Astrocyte (in vitro differentiated cells and primary cell): ENCODE measurements around the gene SCAF8. TPM values are rescaled to one million over a fixed set of nuclear protein-coding genes. Genes with fewer than 3 reads are reported as not detected.
A peak's percentile ranks its signal among the peaks of the same experiment; 100 is the strongest.

Experiments used
- DNase-seq: peaks from one replicate; pipeline ENCODE4 v3.0.0-alpha.2; 2010; ENCODE audit warnings: low read depth
- FAIRE-seq: peaks from 2 replicates; lab custom pipeline; 2011; peaks lifted over from hg19 to GRCh38; lab: Jason Lieb, UNC
- H2AFZ ChIP-seq: 2 replicates; pipeline ENCODE4 v1.6.0; 2012; ENCODE audit warnings: low read depth, low read length, inconsistent platforms
- H3K27ac ChIP-seq: 2 replicates; pipeline ENCODE4 v1.5.1; 2011; ENCODE audit warnings: low read depth, low read length, inconsistent platforms
- H3K27me3 ChIP-seq: 2 replicates; pipeline ENCODE4 v1.6.0; 2011; ENCODE audit warnings: low read length, inconsistent platforms; ENCODE audit not compliant: insufficient read depth
- H3K36me3 ChIP-seq: 2 replicates; pipeline ENCODE4 v1.5.1; 2011; ENCODE audit warnings: low read length, inconsistent platforms; ENCODE audit not compliant: insufficient read depth
- H3K4me1 ChIP-seq: 2 replicates; pipeline ENCODE4 v1.5.1; 2011; ENCODE audit warnings: low read length, inconsistent platforms; ENCODE audit not compliant: insufficient read depth
- H3K4me2 ChIP-seq: 2 replicates; pipeline ENCODE4 v1.6.0; 2012; ENCODE audit warnings: low read length, inconsistent platforms
- H3K4me3 ChIP-seq: 2 replicates; pipeline ENCODE4 v1.5.1; 2011; ENCODE audit warnings: low read depth, mild to moderate bottlenecking, low read length, inconsistent platforms; ENCODE audit not compliant: insufficient read depth
- H3K79me2 ChIP-seq: 2 replicates; pipeline ENCODE4 v1.6.0; 2012; ENCODE audit warnings: mild to moderate bottlenecking, low read length, inconsistent platforms; ENCODE audit not compliant: insufficient read depth
- H3K9ac ChIP-seq: 2 replicates; pipeline ENCODE4 v1.6.0; 2012; ENCODE audit warnings: mild to moderate bottlenecking, low read length, inconsistent platforms
- H3K9me3 ChIP-seq: 2 replicates; pipeline ENCODE4 v1.5.1; 2012; ENCODE audit warnings: low read depth, mild to moderate bottlenecking, low read length, inconsistent platforms; ENCODE audit not compliant: insufficient read depth
- H4K20me1 ChIP-seq: 2 replicates; pipeline ENCODE4 v1.6.0; 2012; ENCODE audit warnings: low read length, inconsistent platforms; ENCODE audit not compliant: insufficient read depth
- H3K27ac Mint-ChIP-seq: one replicate; pipeline ENCODE4 v1.8.0; 2021; ENCODE audit warnings: mild to moderate bottlenecking, mixed read lengths; ENCODE audit not compliant: unreplicated experiment
- H3K27me3 Mint-ChIP-seq: one replicate; pipeline ENCODE4 v1.8.0; 2021; ENCODE audit warnings: low read depth, mixed read lengths; ENCODE audit not compliant: unreplicated experiment
- H3K36me3 Mint-ChIP-seq: one replicate; pipeline ENCODE4 v1.8.0; 2021; ENCODE audit warnings: low read depth, mixed read lengths; ENCODE audit not compliant: unreplicated experiment
- H3K4me1 Mint-ChIP-seq: one replicate; pipeline ENCODE4 v1.8.0; 2021; ENCODE audit warnings: low read depth, mixed read lengths; ENCODE audit not compliant: unreplicated experiment
- H3K4me3 Mint-ChIP-seq: one replicate; pipeline ENCODE4 v1.8.0; 2021; ENCODE audit warnings: mild to moderate bottlenecking, moderate library complexity, mixed read lengths; ENCODE audit not compliant: unreplicated experiment
- H3K9me3 Mint-ChIP-seq: one replicate; pipeline ENCODE4 v1.8.0; 2021; ENCODE audit warnings: mild to moderate bottlenecking, mixed read lengths; ENCODE audit not compliant: unreplicated experiment
- CTCF ChIP-seq: IDR thresholded peaks from 2 replicates; pipeline ENCODE4 v1.5.1; 2011; ENCODE audit warnings: low read depth, mild to moderate bottlenecking, inconsistent platforms, low read length, moderate library complexity; ENCODE audit not compliant: insufficient read depth
- EZH2 ChIP-seq: IDR thresholded peaks from 2 replicates; pipeline ENCODE4 v1.6.1; 2012; ENCODE audit warnings: mild to moderate bottlenecking, low read length, inconsistent platforms; ENCODE audit not compliant: insufficient read depth
- total RNA-seq: library from RNA; stranded (reverse); gene quantifications from 2 replicates; pipeline ENCODE4 v1.2.1, GENCODE V29; 2021

The SCAF8 gene
- total RNA-seq, 1 donor from 2014 or later, result 36.0 TPM

GRCh38 chr6:154726887-154727286, 6.3 kb upstream of the SCAF8 start:
- no peak overlapping the region for H3K4me2 ChIP-seq
- no peaks in the 10 kb centered on the region for H3K36me3 ChIP-seq
- H2AFZ ChIP-seq, result no peak overlapping the region
- H3K27ac Mint-ChIP-seq, result no peak overlapping the region
- H3K9ac ChIP-seq, result no peak overlapping the region
- no peaks in the 10 kb centered on the region for H4K20me1 ChIP-seq
- H3K4me3 Mint-ChIP-seq, result no peak overlapping the region
- H3K36me3 Mint-ChIP-seq, result no peaks in the 10 kb centered on the region
- peaks cover 4% of the 10 kb centered on the region for H3K4me1 Mint-ChIP-seq
- DNase-seq (no peak), FAIRE-seq (no peak)
- TF ChIP-seq EZH2 (no peak), CTCF (no peak)
- no peaks in the 10 kb centered on the region for H3K9me3 Mint-ChIP-seq
- peaks cover 5% of the 10 kb centered on the region for H3K27me3 ChIP-seq
- no peak overlapping the region for H3K4me3 ChIP-seq
- no peak overlapping the region for H3K27ac ChIP-seq
- H3K4me1 ChIP-seq, result peaks cover 2% of the 10 kb centered on the region
- no peaks in the 10 kb centered on the region for H3K27me3 Mint-ChIP-seq
- no peaks in the 10 kb centered on the region for H3K9me3 ChIP-seq
- H3K79me2 ChIP-seq, result no peaks in the 10 kb centered on the region

GRCh38 chr6:154731296-154732218, 1.7 kb upstream of the SCAF8 start:
- peaks cover 8% of the 10 kb centered on the region for H3K4me1 Mint-ChIP-seq
- H3K4me3 Mint-ChIP-seq, result peak overlapping the region; percentile 67
- Histone ChIP-seq H3K4me1 (peaks cover 17% of the 10 kb centered on the region), H3K79me2 (peaks cover 30% of the 10 kb centered on the region), H3K36me3 (no peaks in the 10 kb centered on the region), H3K27ac (no peak overlapping the region), H3K9me3 (no peaks in the 10 kb centered on the region), H3K4me2 (no peak overlapping the region), H4K20me1 (peaks cover 24% of the 10 kb centered on the region), H3K27me3 (no peaks in the 10 kb centered on the region), H2AFZ (no peak overlapping the region), H3K9ac (no peak overlapping the region), H3K4me3 (no peak overlapping the region)
- no peaks in the 10 kb centered on the region for H3K27me3 Mint-ChIP-seq
- peak overlapping the region; percentile 5 for H3K27ac Mint-ChIP-seq
- no peak for FAIRE-seq
- peaks cover 6% of the 10 kb centered on the region for H3K36me3 Mint-ChIP-seq
- TF ChIP-seq CTCF, result no peak
- no peak for TF ChIP-seq EZH2
- no peak for DNase-seq
- H3K9me3 Mint-ChIP-seq, result no peaks in the 10 kb centered on the region
